PFSK-1 (cell line): Measurements from ENCODE around the gene DPP6.

Experiments used
- POLR2AphosphoS5 ChIP-seq: IDR thresholded peaks from 2 replicates; pipeline ENCODE4 v1.6.1; 2012; ENCODE audit warnings: low read depth, mild to moderate bottlenecking, control low read depth, low read length, moderate library complexity
- SIN3A ChIP-seq: IDR thresholded peaks from 2 replicates; pipeline ENCODE4 v1.6.1; 2012; ENCODE audit warnings: mild to moderate bottlenecking, low read length, moderate library complexity, borderline replicate concordance; ENCODE audit not compliant: insufficient read depth
- TF ChIP-seq, protein P1 (sequence below), 2 experiments: IDR thresholded peaks; 2 replicates each; pipeline versions ENCODE4 v1.6.1 to v1.8.0; 2011 to 2012; ENCODE audit warnings: low read depth in 2 of 2, low read length in 2 of 2, control low read depth in 1 of 2, inconsistent platforms in 1 of 2, mild to moderate bottlenecking in 1 of 2, moderate library complexity in 1 of 2; ENCODE audit not compliant: insufficient read depth in 1 of 2

DNA sequence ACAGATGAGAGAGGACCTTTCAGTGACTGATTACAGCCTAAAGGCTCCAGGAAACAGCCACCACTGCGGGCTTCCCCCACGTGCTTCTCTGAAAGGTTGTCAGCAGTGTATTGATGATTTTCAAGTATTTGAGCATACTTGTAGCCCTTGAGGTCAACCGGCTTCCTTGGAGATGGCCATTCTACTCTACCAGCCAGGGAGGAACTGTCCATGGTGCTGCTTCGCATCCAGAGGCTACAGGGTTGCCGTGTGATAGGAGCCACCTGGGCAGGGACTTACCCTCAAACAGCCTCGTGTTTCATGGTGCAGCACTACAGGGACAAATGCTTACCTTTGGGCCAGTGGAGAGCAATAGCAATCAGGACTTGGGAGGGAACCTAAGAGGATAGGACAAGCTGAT is 179.5 kb downstream of the DPP6 start:
- TF ChIP-seq, protein P1, sequence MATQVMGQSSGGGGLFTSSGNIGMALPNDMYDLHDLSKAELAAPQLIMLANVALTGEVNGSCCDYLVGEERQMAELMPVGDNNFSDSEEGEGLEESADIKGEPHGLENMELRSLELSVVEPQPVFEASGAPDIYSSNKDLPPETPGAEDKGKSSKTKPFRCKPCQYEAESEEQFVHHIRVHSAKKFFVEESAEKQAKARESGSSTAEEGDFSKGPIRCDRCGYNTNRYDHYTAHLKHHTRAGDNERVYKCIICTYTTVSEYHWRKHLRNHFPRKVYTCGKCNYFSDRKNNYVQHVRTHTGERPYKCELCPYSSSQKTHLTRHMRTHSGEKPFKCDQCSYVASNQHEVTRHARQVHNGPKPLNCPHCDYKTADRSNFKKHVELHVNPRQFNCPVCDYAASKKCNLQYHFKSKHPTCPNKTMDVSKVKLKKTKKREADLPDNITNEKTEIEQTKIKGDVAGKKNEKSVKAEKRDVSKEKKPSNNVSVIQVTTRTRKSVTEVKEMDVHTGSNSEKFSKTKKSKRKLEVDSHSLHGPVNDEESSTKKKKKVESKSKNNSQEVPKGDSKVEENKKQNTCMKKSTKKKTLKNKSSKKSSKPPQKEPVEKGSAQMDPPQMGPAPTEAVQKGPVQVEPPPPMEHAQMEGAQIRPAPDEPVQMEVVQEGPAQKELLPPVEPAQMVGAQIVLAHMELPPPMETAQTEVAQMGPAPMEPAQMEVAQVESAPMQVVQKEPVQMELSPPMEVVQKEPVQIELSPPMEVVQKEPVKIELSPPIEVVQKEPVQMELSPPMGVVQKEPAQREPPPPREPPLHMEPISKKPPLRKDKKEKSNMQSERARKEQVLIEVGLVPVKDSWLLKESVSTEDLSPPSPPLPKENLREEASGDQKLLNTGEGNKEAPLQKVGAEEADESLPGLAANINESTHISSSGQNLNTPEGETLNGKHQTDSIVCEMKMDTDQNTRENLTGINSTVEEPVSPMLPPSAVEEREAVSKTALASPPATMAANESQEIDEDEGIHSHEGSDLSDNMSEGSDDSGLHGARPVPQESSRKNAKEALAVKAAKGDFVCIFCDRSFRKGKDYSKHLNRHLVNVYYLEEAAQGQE (IDR thresholded peaks at IDR 0.05; ENCODE audit: insufficient read depth in 1 of 2, low read depth in 2 of 2, low read length in 2 of 2): peak; percentile 87 to 91
- TF ChIP-seq SIN3A: no peak
- TF ChIP-seq POLR2AphosphoS5: no peak
